GM12891 (cell line): ENCODE measurements around the gene MACIR.

Experiments used
- PAX5 ChIP-seq: IDR thresholded peaks from 2 replicates; pipeline ENCODE4 v1.6.1; 2011; ENCODE audit warnings: low read length, moderate library complexity, mild to moderate bottlenecking; ENCODE audit not compliant: insufficient read depth, severe bottlenecking
- POLR2A ChIP-seq: IDR thresholded peaks from 2 replicates; pipeline ENCODE4 v1.6.1; 2011; ENCODE audit warnings: low read depth, low read length, control low read depth
- POLR2AphosphoS5 ChIP-seq: IDR thresholded peaks from 2 replicates; pipeline ENCODE4 v1.6.1; 2011; ENCODE audit warnings: low read depth, low read length, control low read depth
- SPI1 ChIP-seq: IDR thresholded peaks from 2 replicates; pipeline ENCODE4 v1.6.1; 2011; ENCODE audit warnings: low read depth, low read length, control low read depth
- TAF1 ChIP-seq: IDR thresholded peaks from 2 replicates; pipeline ENCODE4 v1.6.1; 2011; ENCODE audit warnings: low read depth, low read length, control low read depth

DNA sequence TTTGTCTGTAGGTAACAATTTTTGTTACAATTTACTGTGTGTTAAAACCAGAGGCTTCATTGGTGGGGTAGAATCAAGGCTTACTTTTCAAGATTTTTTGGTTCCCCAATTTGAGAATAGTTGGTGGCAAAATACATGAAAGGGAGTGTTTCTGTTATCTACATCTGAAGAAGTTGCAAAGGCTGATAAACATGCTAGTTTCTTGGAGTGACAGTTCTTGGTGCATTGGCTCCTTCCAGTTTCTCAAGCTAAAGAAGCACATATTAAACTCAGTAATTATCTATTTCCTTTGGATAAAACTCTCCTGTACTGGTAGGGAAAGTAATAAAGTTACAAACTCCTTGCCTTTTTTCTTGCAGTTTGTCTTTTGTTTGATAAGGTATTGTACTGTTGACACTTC lies 5.9 kb downstream of the MACIR start:
- TF ChIP-seq POLR2A (no peak), POLR2AphosphoS5 (no peak), TAF1 (no peak), SPI1 (no peak), PAX5 (no peak)
